Testis (tissue), 3 donors: ENCODE results near the gene ZFP36L1. TPM values are rescaled to one million over a fixed set of nuclear protein-coding genes. Genes with fewer than 3 reads are reported as not detected.

ENCODE experiments used
- DNase-seq: peaks from one replicate; pipeline ENCODE4 v3.0.0-alpha.2; 2019
- H3K27ac ChIP-seq, 2 donors: fragments of 200-600 bp; sonication (generic); one replicate each; pipeline ENCODE4 v1.5.1; 2019
- H3K27me3 ChIP-seq: fragments of 200-600 bp; sonication (generic); one replicate; pipeline ENCODE4 v1.5.1; 2019
- H3K36me3 ChIP-seq: fragments of 200-600 bp; sonication (generic); one replicate; pipeline ENCODE4 v1.5.1; 2017; ENCODE audit warnings: low read depth; ENCODE audit errors: missing control alignments
- H3K4me1 ChIP-seq: fragments of 200-600 bp; sonication (generic); one replicate; pipeline ENCODE4 v1.5.1; 2019
- H3K4me3 ChIP-seq, 2 donors: fragments of 200-600 bp; sonication (generic); one replicate each; pipeline ENCODE4 v1.5.1; 2017 to 2019
- H3K9me3 ChIP-seq: fragments of 200-600 bp; sonication (generic); one replicate; pipeline ENCODE4 v1.5.1; 2017
- POLR2A ChIP-seq: fragments of 450-650 bp; IDR thresholded peaks from one replicate; pipeline ENCODE4 v1.6.1; 2017; ENCODE audit warnings: antibody characterized with exemption, mild to moderate bottlenecking, moderate library complexity
- WGBS, 2 donors: methylation state at CpG; one replicate each; pipeline ENCODE4 v1.1.5; 2018; 5-methylcytosine and 5-hydroxymethylcytosine counted together
- intact Hi-C: fragments of 100-400 bp; cut with DNase I; formaldehyde crosslinking; loops from one replicate; pipeline ENCODE4 v1.15.1; 2023; ENCODE audit warnings: low total_unique reads
- polyA plus RNA-seq: library from polyadenylated mRNA; stranded (reverse); fragments of 350-450 nt; fragmentation: Illumina TruSeq; extraction: RNeasy Lipid Tissue Mini Kit (QIAGEN cat#74804); gene quantifications from one replicate; pipeline ENCODE4 v1.2.3, GENCODE V29; 2014; ENCODE audit warnings: low read depth, low replicate concordance; ENCODE audit not compliant: insufficient read depth
- total RNA-seq, 2 donors: library from RNA; depleted of rRNA; stranded (reverse); fragments of >200 nt; gene quantifications; one replicate each; pipeline ENCODE4 v1.2.3, GENCODE V29; 2016
- TF ChIP-seq, protein P1 (sequence below), 3 experiments: fragments of 450-650 bp in 2 of 3; fragments of 200-600 bp in 1 of 3; sonication (generic) in 1 of 3; IDR thresholded peaks; one replicate each; pipeline ENCODE4 v1.5.1; 2016 to 2019; ENCODE audit warnings: antibody characterized with exemption in 3 of 3, mild to moderate bottlenecking in 2 of 3, moderate library complexity in 1 of 3

Gene ZFP36L1
- total and polyA plus RNA-seq, 3 donors from 2014 or later: 120 to 301 (median 176) TPM

DNA sequence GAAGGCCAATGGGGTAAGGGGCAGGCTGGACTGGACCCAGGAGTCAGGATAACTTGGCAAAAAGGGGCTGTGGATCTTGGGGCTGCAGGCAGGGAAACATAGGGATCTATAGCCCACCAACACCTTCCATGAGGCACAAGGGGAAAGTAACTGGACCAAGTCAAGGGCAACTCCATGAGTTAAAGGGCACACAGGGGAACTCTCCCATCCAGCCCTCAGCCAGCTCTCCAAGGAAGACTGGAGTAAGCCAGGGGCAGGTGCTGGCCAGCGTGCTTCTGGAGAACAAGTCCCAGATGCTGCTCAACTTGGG, 31.3 kb upstream of the ZFP36L1 start:
- no peaks in the 10 kb centered on the region for H3K9me3 ChIP-seq
- WGBS, 2 donors: 94% methylated on average over 1 of the region's 1 CpG; no CpG with 5 or more reads in 1 of the 2 donors
- H3K27me3 ChIP-seq: no peaks in the 10 kb centered on the region
- intact Hi-C loops: loop anchor here (5.0 kb wide), 1 partner anchor 892 kb away; no protein-coding TSS in a partner anchor
- no peak for DNase-seq
- H3K4me3 ChIP-seq: no peak overlapping the region
- H3K27ac ChIP-seq: no peak overlapping the region
- H3K4me1 ChIP-seq: peaks cover 4% of the 10 kb centered on the region
- TF ChIP-seq POLR2A: no peak
- TF ChIP-seq, protein P1, sequence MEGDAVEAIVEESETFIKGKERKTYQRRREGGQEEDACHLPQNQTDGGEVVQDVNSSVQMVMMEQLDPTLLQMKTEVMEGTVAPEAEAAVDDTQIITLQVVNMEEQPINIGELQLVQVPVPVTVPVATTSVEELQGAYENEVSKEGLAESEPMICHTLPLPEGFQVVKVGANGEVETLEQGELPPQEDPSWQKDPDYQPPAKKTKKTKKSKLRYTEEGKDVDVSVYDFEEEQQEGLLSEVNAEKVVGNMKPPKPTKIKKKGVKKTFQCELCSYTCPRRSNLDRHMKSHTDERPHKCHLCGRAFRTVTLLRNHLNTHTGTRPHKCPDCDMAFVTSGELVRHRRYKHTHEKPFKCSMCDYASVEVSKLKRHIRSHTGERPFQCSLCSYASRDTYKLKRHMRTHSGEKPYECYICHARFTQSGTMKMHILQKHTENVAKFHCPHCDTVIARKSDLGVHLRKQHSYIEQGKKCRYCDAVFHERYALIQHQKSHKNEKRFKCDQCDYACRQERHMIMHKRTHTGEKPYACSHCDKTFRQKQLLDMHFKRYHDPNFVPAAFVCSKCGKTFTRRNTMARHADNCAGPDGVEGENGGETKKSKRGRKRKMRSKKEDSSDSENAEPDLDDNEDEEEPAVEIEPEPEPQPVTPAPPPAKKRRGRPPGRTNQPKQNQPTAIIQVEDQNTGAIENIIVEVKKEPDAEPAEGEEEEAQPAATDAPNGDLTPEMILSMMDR (IDR thresholded peaks at IDR 0.05): no peak
- H3K36me3 ChIP-seq: no peaks in the 10 kb centered on the region

DNA sequence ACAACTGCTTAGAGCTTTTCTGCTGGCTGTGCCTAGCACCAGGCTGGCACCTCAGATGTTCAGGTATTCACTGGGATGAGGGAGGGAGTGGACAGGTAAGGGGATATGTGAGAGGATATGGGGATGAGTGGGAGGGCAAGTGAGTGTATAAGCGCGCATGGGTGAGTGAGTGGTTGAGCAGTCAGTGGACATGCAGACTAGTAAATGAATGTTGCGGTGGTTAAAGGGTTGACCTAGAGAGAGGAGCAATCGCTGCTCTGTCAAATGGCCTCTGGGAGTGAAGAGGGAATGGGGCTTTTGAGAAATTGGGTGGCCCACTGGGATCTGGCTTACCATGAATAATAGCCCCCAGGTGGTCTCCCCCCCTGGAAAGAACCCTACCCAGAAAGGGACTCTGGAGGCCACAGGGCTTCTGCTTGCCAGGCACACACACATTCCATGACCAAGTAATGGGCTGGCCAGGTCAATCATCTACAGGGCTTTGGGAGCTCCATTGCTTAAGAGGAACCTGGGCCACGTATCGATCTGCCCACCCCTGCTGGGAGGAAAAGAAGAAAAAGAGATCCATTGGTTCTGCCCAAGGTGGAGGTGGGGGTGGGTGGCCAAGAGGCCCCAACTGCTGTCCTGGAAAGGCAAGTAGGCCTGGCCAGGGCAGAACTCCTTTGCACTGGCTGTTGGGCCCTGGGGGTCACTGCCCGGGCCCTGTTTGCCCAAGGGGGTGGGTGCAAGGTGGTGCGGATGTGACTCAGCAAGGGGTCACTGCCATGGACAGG, 30.8 kb upstream of the ZFP36L1 start:
- intact Hi-C loops: loop anchor here (5.0 kb wide), 1 partner anchor 891 kb away; no protein-coding TSS in a partner anchor
- Histone ChIP-seq H3K9me3 (no peaks in the 10 kb centered on the region), H3K4me1 (peaks cover 4% of the 10 kb centered on the region), H3K27me3 (no peaks in the 10 kb centered on the region), H3K4me3 (no peak overlapping the region), H3K27ac (no peak overlapping the region), H3K36me3 (no peaks in the 10 kb centered on the region)
- TF ChIP-seq POLR2A: no peak
- TF ChIP-seq, protein P1 (IDR thresholded peaks at IDR 0.05): no peak
- WGBS, 2 donors: 95 to 97% methylated on average over 8 of the region's 8 CpGs
- DNase-seq: no peak

DNA sequence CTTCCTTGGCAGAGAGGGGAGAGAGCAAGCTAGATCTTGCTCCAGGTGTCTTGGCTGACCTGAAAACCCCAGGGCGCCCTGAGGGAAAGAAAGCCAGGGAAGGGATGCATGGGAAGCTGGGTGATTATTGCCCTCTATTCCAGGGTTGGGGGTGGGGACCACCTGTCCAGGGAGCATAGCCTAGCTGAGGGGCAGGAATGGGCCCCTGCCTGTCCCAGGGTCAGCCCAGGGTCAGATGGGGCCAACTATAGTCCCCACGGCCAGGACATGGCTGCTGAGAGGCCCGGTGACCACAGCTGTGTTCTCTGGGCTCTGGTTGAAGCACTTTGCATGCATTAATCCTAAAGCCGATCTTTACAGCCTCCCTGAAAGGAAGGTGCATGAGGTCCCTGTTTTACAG, 30.1 kb upstream of the ZFP36L1 start:
- intact Hi-C loops: loop anchor here (5.0 kb wide), 1 partner anchor 891 kb away; no protein-coding TSS in a partner anchor
- Histone ChIP-seq H3K27me3 (no peaks in the 10 kb centered on the region), H3K36me3 (no peaks in the 10 kb centered on the region), H3K4me1 (peaks cover 4% of the 10 kb centered on the region), H3K27ac (no peak overlapping the region), H3K4me3 (no peak overlapping the region), H3K9me3 (no peaks in the 10 kb centered on the region)
- 88% methylated on average over 3 to 4 of the region's 4 CpGs for WGBS, 2 donors
- DNase-seq: no peak
- TF ChIP-seq, protein P1 (IDR thresholded peaks at IDR 0.05): no peak
- no peak for TF ChIP-seq POLR2A

DNA sequence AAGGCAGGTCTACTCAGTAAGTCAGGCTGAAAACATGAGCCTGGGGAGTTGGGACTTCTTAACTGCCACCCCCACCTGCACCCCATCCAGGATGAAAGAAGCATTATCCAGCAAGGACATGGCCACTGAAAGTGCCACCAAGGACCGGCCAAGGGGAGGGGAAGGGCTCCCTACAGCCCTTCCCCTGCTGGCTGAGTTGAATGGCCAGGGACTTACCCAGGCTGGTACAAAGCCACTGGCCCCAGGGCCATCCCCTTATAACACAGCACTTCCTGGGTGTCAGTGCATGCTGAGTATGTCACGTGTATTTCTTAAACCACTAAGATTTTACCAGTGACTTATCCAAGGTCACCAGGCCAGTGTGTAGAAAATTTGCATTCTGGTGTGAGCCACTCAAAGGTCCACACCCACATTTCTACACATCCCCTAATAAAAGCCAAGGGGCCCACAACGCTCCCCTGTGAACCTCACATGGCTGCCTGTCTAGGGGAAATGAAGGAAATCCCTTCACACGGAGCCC, 29.3 kb upstream of the ZFP36L1 start:
- 80 to 88% methylated on average over 4 of the region's 4 CpGs for WGBS, 2 donors
- H3K4me1 ChIP-seq: peaks cover 4% of the 10 kb centered on the region
- intact Hi-C loops: loop anchor here (5.0 kb wide), 1 partner anchor 890 kb away; no protein-coding TSS in a partner anchor
- no peaks in the 10 kb centered on the region for H3K36me3 ChIP-seq
- TF ChIP-seq, protein P1 (IDR thresholded peaks at IDR 0.05): no peak
- TF ChIP-seq POLR2A: no peak
- no peaks in the 10 kb centered on the region for H3K27me3 ChIP-seq
- no peak for DNase-seq
- no peak overlapping the region for H3K27ac ChIP-seq
- no peak overlapping the region for H3K4me3 ChIP-seq
- no peaks in the 10 kb centered on the region for H3K9me3 ChIP-seq
